H1 (cell line): ENCODE data around the gene ZNF280B. TPM values are rescaled to one million over a fixed set of nuclear protein-coding genes. Genes with fewer than 3 reads are reported as not detected.

Experiments used
- CTCF ChIA-PET: fragments of 300-600 bp; sonication (Branson Sonifier 250); formaldehyde crosslinking; loops from one replicate; lab custom pipeline; 2021; ENCODE audit not compliant: partially characterized antibody; lab: Charles Lee
- POLR2A ChIA-PET: fragments of 300-600 bp; sonication (Branson Sonifier 250); formaldehyde crosslinking; loops from one replicate; lab custom pipeline; 2021; ENCODE audit warnings: inconsistent platforms; ENCODE audit not compliant: partially characterized antibody; lab: Charles Lee
- DNase-seq, 2 experiments: peaks; one replicate each; pipeline versions ENCODE4 v3.0.0 to v3.0.0-alpha.2; 2010 to 2022; ENCODE audit warnings: low spot score in 2 of 2, low read depth in 1 of 2, mixed read lengths in 1 of 2
- FAIRE-seq: peaks from 2 replicates; lab custom pipeline; 2011; peaks lifted over from hg19 to GRCh38; lab: Jason Lieb, UNC
- H2AFZ ChIP-seq: 2 replicates; pipeline ENCODE4 v1.8.1; 2012; ENCODE audit warnings: low read length, inconsistent platforms
- H2AK5ac ChIP-seq: 2 replicates; pipeline ENCODE4 v1.6.1; 2013; ENCODE audit warnings: low read depth, low read length
- H2BK120ac ChIP-seq: replicated peaks from 2 replicates; pipeline ENCODE3; 2013; ENCODE audit warnings: low read depth, low read length, inconsistent platforms
- H2BK12ac ChIP-seq: 2 replicates; pipeline ENCODE4 v1.6.1; 2013; ENCODE audit warnings: low read depth, low read length
- H2BK15ac ChIP-seq: 2 replicates; pipeline ENCODE4 v1.6.1; 2013; ENCODE audit warnings: low read length
- H2BK20ac ChIP-seq: 2 replicates; pipeline ENCODE4 v1.6.1; 2013; ENCODE audit warnings: low read length
- H2BK5ac ChIP-seq: 2 replicates; pipeline ENCODE4 v1.6.1; 2013; ENCODE audit warnings: low read depth, low read length
- H3K14ac ChIP-seq: 2 replicates; pipeline ENCODE4 v1.6.1; 2013; ENCODE audit warnings: inconsistent platforms; ENCODE audit not compliant: insufficient read length
- H3K18ac ChIP-seq: 2 replicates; pipeline ENCODE4 v1.6.1; 2013; ENCODE audit warnings: low read length; ENCODE audit errors: extremely low read depth
- H3K23ac ChIP-seq: 2 replicates; pipeline ENCODE4 v1.6.1; 2013; ENCODE audit warnings: inconsistent platforms; ENCODE audit not compliant: insufficient read length
- H3K23me2 ChIP-seq: 2 replicates; pipeline ENCODE4 v1.6.1; 2013; ENCODE audit warnings: low read depth, low read length
- H3K27ac ChIP-seq: 2 replicates; pipeline ENCODE4 v1.6.1; 2011; ENCODE audit warnings: low read depth, low read length, inconsistent platforms
- H3K27me3 ChIP-seq, 4 experiments: replicated peaks in 1 of 4; 1 replicate in 1 of 4; 2 replicates in 3 of 4; pipeline versions ENCODE4 v1.6.1 to v1.8.1; 2011 to 2013; ENCODE audit warnings: low read length in 3 of 4, mild to moderate bottlenecking in 3 of 4, inconsistent platforms in 2 of 4, mixed read lengths in 2 of 4, moderate library complexity in 1 of 4; ENCODE audit not compliant: control insufficient read depth in 3 of 4, insufficient read depth in 3 of 4; ENCODE audit errors: extremely low read depth in 1 of 4
- H3K36me3 ChIP-seq, 4 experiments: 2 replicates each; pipeline versions ENCODE4 v1.6.1 to v1.8.1; 2011 to 2013; ENCODE audit warnings: mild to moderate bottlenecking in 4 of 4, low read length in 3 of 4, moderate library complexity in 2 of 4, control low read depth in 1 of 4, inconsistent platforms in 1 of 4; ENCODE audit not compliant: insufficient read depth in 4 of 4, control insufficient read depth in 2 of 4
- H3K4ac ChIP-seq: replicated peaks from 2 replicates; pipeline ENCODE3; 2013; ENCODE audit warnings: low read length, low read depth, mixed read lengths, inconsistent platforms; ENCODE audit not compliant: insufficient read length
- H3K4me1 ChIP-seq, 4 experiments: replicated peaks in 1 of 4; 1 replicate in 1 of 4; 2 replicates in 3 of 4; pipeline versions ENCODE4 v1.6.1 to v1.8.1; 2011 to 2013; ENCODE audit warnings: low read length in 3 of 4, inconsistent platforms in 2 of 4, mixed read lengths in 1 of 4; ENCODE audit not compliant: insufficient read depth in 4 of 4, control insufficient read depth in 3 of 4
- H3K4me2 ChIP-seq, 2 experiments: 2 replicates each; pipeline versions ENCODE4 v1.6.1 to v1.8.1; 2011 to 2013; ENCODE audit warnings: low read depth in 2 of 2, low read length in 2 of 2, control low read depth in 1 of 2, inconsistent platforms in 1 of 2, mild to moderate bottlenecking in 1 of 2; ENCODE audit not compliant: insufficient read depth in 1 of 2
- H3K4me3 ChIP-seq, 4 experiments: fragments of 200-600, 300-600 bp in 1 of 4; sonication (generic), shearing (Covaris generic), sonication (Bioruptor Twin) in 1 of 4; 2 replicates each; pipeline versions ENCODE4 v1.5.1 to v1.8.1; 2011 to 2016; ENCODE audit warnings: low read length in 4 of 4, low read depth in 3 of 4, control low read depth in 2 of 4, inconsistent platforms in 2 of 4, mild to moderate bottlenecking in 2 of 4, mixed read lengths in 1 of 4, moderate library complexity in 1 of 4; ENCODE audit not compliant: insufficient read depth in 2 of 4; ENCODE audit errors: extremely low read depth in 1 of 4
- H3K56ac ChIP-seq: replicated peaks from 2 replicates; pipeline ENCODE3; 2013; ENCODE audit warnings: low read depth, mild to moderate bottlenecking, mixed read lengths, low read length, inconsistent platforms; ENCODE audit not compliant: insufficient read length
- H3K79me1 ChIP-seq: 2 replicates; pipeline ENCODE4 v1.6.1; 2013; ENCODE audit warnings: low read depth, low read length, control low read depth
- H3K79me2 ChIP-seq, 2 experiments: 2 replicates each; pipeline versions ENCODE4 v1.6.1 to v1.8.1; 2012 to 2013; ENCODE audit warnings: low read length in 2 of 2, mild to moderate bottlenecking in 2 of 2, inconsistent platforms in 1 of 2; ENCODE audit not compliant: insufficient read depth in 2 of 2, control insufficient read depth in 1 of 2
- H3K9ac ChIP-seq, 4 experiments: replicated peaks in 1 of 4; 1 replicate in 1 of 4; 2 replicates in 3 of 4; pipeline versions ENCODE4 v1.6.1 to v1.8.1; 2011 to 2013; ENCODE audit warnings: low read depth in 3 of 4, low read length in 3 of 4, control low read depth in 2 of 4, mild to moderate bottlenecking in 2 of 4, moderate library complexity in 2 of 4, inconsistent platforms in 1 of 4; ENCODE audit errors: extremely low read depth in 1 of 4
- H3K9me3 ChIP-seq, 2 experiments: 2 replicates each; pipeline versions ENCODE4 v1.6.1 to v1.8.1; 2012 to 2013; ENCODE audit warnings: mild to moderate bottlenecking in 2 of 2, moderate library complexity in 2 of 2, control low read depth in 1 of 2, inconsistent platforms in 1 of 2, low read depth in 1 of 2, low read length in 1 of 2, mixed read lengths in 1 of 2; ENCODE audit not compliant: insufficient read depth in 2 of 2
- H4K20me1 ChIP-seq, 2 experiments: replicated peaks in 1 of 2; 2 replicates each; pipeline versions ENCODE3 to v1.8.1; 2011 to 2013; ENCODE audit warnings: inconsistent platforms in 2 of 2, low read length in 2 of 2, mild to moderate bottlenecking in 1 of 2; ENCODE audit not compliant: insufficient read depth in 2 of 2, control insufficient read depth in 1 of 2
- H4K5ac ChIP-seq: 2 replicates; pipeline ENCODE4 v1.6.1; 2013; ENCODE audit warnings: low read length, low read depth, mixed read lengths, inconsistent platforms; ENCODE audit not compliant: insufficient read length
- H4K8ac ChIP-seq: 2 replicates; pipeline ENCODE4 v1.8.0; 2013; ENCODE audit warnings: mild to moderate bottlenecking, moderate library complexity, low read length, inconsistent platforms; ENCODE audit not compliant: insufficient read depth; ENCODE audit errors: extremely low read depth
- H4K91ac ChIP-seq: replicated peaks from 2 replicates; pipeline ENCODE3; 2013; ENCODE audit warnings: low read length, mixed read lengths, inconsistent platforms; ENCODE audit not compliant: insufficient read length
- CHD2 ChIP-seq: IDR thresholded peaks from 2 replicates; pipeline ENCODE4 v1.6.1; 2012; ENCODE audit warnings: low read length, improper control_type of control experiment
- CTBP2 ChIP-seq: IDR thresholded peaks from 2 replicates; pipeline ENCODE4 v1.7.0; 2011; ENCODE audit warnings: borderline replicate concordance, mild to moderate bottlenecking, moderate library complexity, mixed read lengths, low read length; ENCODE audit not compliant: insufficient read depth, insufficient read length
- EZH2 ChIP-seq: fragments of 200-600 bp; sonication (generic); IDR thresholded peaks from 2 replicates; pipeline ENCODE4 v1.7.1; 2012; ENCODE audit warnings: low read depth, mild to moderate bottlenecking, moderate library complexity, low read length, inconsistent platforms; ENCODE audit not compliant: severe bottlenecking
- FOSL1 ChIP-seq: IDR thresholded peaks from 2 replicates; pipeline ENCODE4 v1.6.1; 2011; ENCODE audit warnings: mild to moderate bottlenecking, low read depth, low read length, moderate library complexity; ENCODE audit not compliant: insufficient read depth
- JUN ChIP-seq: IDR thresholded peaks from 2 replicates; pipeline ENCODE4 v1.6.1; 2011; ENCODE audit warnings: low read depth, mild to moderate bottlenecking, improper control_type of control experiment, low read length
- NANOG ChIP-seq: IDR thresholded peaks from 2 replicates; pipeline ENCODE4 v1.6.1; 2011; ENCODE audit warnings: low read length, low read depth, mild to moderate bottlenecking, inconsistent platforms; ENCODE audit not compliant: insufficient read depth, poor library complexity, severe bottlenecking
- SIRT6 ChIP-seq: IDR thresholded peaks from one replicate; pipeline ENCODE4 v1.7.1; 2012; ENCODE audit warnings: low read length, inconsistent platforms
- SP1 ChIP-seq: IDR thresholded peaks from 2 replicates; pipeline ENCODE4 v1.6.1; 2011; ENCODE audit warnings: low read depth, low read length
- SRF ChIP-seq: IDR thresholded peaks from 2 replicates; pipeline ENCODE4 v1.6.1; 2011; ENCODE audit warnings: mild to moderate bottlenecking, low read depth, low read length, moderate library complexity
- TAF1 ChIP-seq: IDR thresholded peaks from 2 replicates; pipeline ENCODE4 v1.6.1; 2011; ENCODE audit warnings: mild to moderate bottlenecking, low read depth, low read length
- TAF7 ChIP-seq: optimal IDR thresholded peaks from 2 replicates; pipeline ENCODE3; 2011; ENCODE audit warnings: low read depth, mild to moderate bottlenecking, inconsistent platforms, low read length, moderate library complexity, borderline replicate concordance
- TCF12 ChIP-seq: IDR thresholded peaks from 2 replicates; pipeline ENCODE4 v1.6.1; 2011; ENCODE audit warnings: low read depth, mild to moderate bottlenecking, low read length
- WGBS, 2 experiments: shearing (Covaris generic) in 1 of 2; methylation state at CpG; one replicate each; pipeline versions ENCODE4 v1.1.6 to v1.1.7; 2013 to 2015; ENCODE audit warnings: low lambda C conversion rate in 2 of 2, mixed read lengths in 2 of 2, inconsistent platforms in 1 of 2, low coverage in 1 of 2, missing lambda C conversion rate in 1 of 2; ENCODE audit not compliant: insufficient replicate concordance in 2 of 2, insufficient coverage in 1 of 2, insufficient read length in 1 of 2; ENCODE audit errors: extremely low coverage in 1 of 2, missing lambda C conversion rate in 1 of 2; 5-methylcytosine and 5-hydroxymethylcytosine counted together
- polyA plus RNA-seq, 7 experiments: library from polyadenylated mRNA; depleted of rRNA in 3 of 7; stranded (reverse) in 5 of 7; unstranded in 2 of 7; fragments of >200 nt in 5 of 7; fragments of 200-250 nt in 2 of 7; gene quantifications; 1 replicate in 5 of 7; 2 replicates in 1 of 7; 4 replicates in 1 of 7; pipeline versions ENCODE4 v1.2.1 to v1.2.3, GENCODE V29; 2011 to 2013; ENCODE audit warnings: missing spikeins in 2 of 7, mixed read lengths in 2 of 7
- total RNA-seq: library from RNA; stranded (reverse); fragmentation: NEBNext Ultra II Directional; extraction: Animal tissue kit (Norgen Biotek cat#: 25700); gene quantifications from 2 replicates; pipeline ENCODE4 v1.2.1, GENCODE V29; 2021
- TF ChIP-seq, protein P1 (sequence below): IDR thresholded peaks from 2 replicates; pipeline ENCODE4 v1.6.1; 2011; ENCODE audit warnings: low read depth, mild to moderate bottlenecking, low read length; ENCODE audit not compliant: insufficient read depth

Gene ZNF280B
- total and polyA plus RNA-seq, 2 of the 8 experiments (the other 6 are each of a cell fraction or from before 2014, with no cell fraction given) = 4.8 to 11.7 TPM

DNA sequence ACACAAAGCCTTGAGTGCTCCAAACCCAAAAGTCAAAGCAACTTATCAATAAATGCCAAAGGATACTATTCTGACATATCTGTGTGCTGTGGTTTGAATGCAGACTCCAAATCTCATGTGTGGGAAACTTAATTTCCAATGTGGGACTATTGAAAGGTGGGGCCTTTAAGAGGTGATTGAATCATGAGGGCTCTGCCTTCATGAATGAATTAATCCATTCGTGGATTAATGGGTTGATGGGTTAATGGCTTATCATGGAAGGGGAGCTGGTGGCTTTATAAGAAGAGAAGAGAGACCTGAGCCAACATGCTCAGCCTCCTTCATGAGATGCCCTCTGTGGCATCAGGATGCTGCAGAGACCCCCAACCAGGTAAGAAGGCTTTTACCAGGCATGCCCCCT, 28.4 kb upstream of the ZNF280B start:
- Histone ChIP-seq H2AFZ (no peak overlapping the region), H2AK5ac (no peak overlapping the region), H3K56ac (no peak overlapping the region), H3K4me2 (no peak overlapping the region), H3K4me1 (no peaks in the 10 kb centered on the region), H3K18ac (no peak overlapping the region), H3K27ac (no peak overlapping the region), H3K4me3 (no peak overlapping the region), H2BK5ac (no peak overlapping the region), H3K9ac (no peak overlapping the region), H3K14ac (no peak overlapping the region), H2BK120ac (no peak overlapping the region), H3K23ac (no peak overlapping the region), H3K79me1 (no peaks in the 10 kb centered on the region), H3K23me2 (no peaks in the 10 kb centered on the region), H2BK15ac (no peak overlapping the region), H3K79me2 (no peaks in the 10 kb centered on the region), H4K8ac (no peak overlapping the region), H3K9me3 (peaks cover 3 to 32% of the 10 kb centered on the region in 2 experiments; a peak in 2 of 4 replicates), H3K27me3 (peaks cover 11 to 31% (median 13%) of the 10 kb centered on the region in 4 experiments), H2BK12ac (no peak overlapping the region), H2BK20ac (no peak overlapping the region), H4K20me1 (no peaks in the 10 kb centered on the region), H4K5ac (no peak overlapping the region), H3K36me3 (no peaks in the 10 kb centered on the region), H4K91ac (no peak overlapping the region), H3K4ac (no peak overlapping the region)
- POLR2A ChIA-PET = no interaction called here
- WGBS, 2 experiments = 33% methylated on average over 1 of the region's 1 CpG; no CpG with 5 or more reads in 1 of the 2 experiments
- CTCF ChIA-PET = no interaction called here
- FAIRE-seq = no peak
- DNase-seq = no peak
- TF ChIP-seq FOSL1 (no peak), SRF (no peak), TCF12 (no peak), CHD2 (no peak), NANOG (no peak), TAF7 (no peak), EZH2 (no peak), JUN (no peak), SIRT6 (no peak), TAF1 (no peak), SP1 (no peak), CTBP2 (no peak)
- TF ChIP-seq, protein P1, sequence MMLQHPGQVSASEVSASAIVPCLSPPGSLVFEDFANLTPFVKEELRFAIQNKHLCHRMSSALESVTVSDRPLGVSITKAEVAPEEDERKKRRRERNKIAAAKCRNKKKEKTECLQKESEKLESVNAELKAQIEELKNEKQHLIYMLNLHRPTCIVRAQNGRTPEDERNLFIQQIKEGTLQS = no peak
